ENCODE data around the gene B3GNT9.

B3GNT9 gene

GRCh38 chr16:67185651-67186134 is 34.9 kb upstream of the B3GNT9 start:
- no peak for DNase-seq (ENCODE audit: low spot score)

DNA sequence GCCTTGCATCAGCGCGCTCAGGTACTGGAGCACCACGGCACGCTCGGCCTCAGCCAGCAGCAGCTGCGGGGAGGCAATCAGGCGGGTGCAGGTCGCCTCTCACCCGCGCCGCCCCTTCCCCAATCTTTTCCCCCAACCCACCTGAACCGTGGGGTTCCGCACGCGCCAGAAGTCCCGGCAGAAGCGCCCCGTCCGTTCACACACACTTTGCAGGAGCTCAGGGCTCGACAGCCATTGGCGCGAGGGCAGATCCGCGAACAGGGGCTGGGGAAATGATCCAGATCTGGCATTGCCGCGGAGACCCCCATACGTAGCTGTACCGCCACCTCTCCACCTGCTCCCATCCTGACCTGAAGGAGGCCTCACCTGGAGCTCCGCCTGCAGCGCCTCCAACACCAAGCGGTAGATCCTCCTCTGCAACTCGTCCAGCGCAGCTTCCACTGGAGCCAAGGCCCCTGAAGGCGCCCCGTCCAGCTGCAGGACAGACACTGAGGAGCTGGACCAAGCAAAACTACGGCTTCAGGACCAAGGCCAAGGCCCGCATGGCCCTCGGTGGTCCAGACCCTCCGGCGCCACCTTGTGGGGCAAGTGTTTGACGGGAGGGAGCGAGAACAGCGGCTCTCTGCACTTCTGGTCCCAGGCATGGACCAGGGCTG is 34.3 kb upstream of the B3GNT9 start:
- DNase-seq (ENCODE audit: low spot score): peak; percentile 89

DNA sequence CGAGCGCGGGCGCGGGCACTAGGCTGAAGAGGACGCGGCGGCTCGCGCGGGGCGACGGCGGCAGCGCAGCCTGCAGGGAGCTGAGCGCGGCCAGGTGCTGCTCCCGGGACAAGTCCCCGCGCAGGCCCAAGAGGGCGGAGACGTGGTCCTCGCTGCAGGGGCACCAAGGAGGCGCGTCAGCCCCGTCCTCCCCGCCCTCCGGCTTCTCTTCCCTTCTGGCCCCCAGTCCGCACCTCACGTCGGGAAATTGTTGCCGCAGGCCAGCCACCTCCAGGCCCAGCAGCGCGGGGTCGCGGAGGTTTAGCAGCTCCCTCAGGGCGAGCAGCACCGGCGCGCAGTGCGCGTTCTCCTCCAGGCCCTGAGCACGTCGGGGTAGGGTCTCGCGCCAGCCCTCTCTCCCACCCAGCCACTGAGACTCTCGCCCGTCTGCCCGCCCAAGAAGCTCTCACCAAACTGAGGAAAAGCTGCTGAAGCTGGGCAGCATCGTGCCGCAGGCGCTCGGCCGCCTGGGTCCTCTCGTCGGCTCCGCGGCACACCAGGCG is 33.7 kb upstream of the B3GNT9 start:
- no peak for DNase-seq (ENCODE audit: low spot score)

- DNase-seq (ENCODE audit: low spot score): peak; percentile 99
Measured at GRCh38 chr16:67183627-67184452, 33.0 kb upstream of the B3GNT9 start, which contains the start of gene MATCAP1. Gene MATCAP1 (minus strand): TSS chr16:67183963. CDS start chr16:67180610, 3,353 bp downstream.

GRCh38 chr16:67183284-67183626 is 32.5 kb upstream of the B3GNT9 start:
- no peak for DNase-seq (ENCODE audit: low spot score)

DNA sequence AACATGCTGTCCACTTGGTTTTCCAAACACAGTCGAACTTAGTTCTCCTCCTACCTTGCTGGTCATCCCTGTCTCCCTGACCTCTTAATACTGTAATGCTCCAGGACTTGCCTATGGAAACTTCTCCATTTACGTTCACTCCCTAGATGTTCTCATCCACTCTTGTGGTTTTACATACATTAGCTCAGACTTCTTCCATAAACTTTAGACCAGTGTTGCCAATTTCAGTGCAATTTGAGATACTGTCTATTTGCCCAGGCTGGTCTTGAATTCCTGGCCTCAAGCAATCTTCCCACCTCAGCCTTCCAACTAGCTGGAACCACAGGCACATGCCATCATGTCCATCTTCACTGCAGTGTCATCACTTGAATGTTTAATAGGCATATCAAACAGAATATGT is 31.5 kb upstream of the B3GNT9 start:
- no peak for DNase-seq (ENCODE audit: low spot score)

- DNase-seq (ENCODE audit: low spot score): no peak
Measured at GRCh38 chr16:67181346-67181745, 30.5 kb upstream of the B3GNT9 start.

GRCh38 chr16:67180166-67180565 is 29.4 kb upstream of the B3GNT9 start:
- no peak for DNase-seq (ENCODE audit: low spot score)

DNA sequence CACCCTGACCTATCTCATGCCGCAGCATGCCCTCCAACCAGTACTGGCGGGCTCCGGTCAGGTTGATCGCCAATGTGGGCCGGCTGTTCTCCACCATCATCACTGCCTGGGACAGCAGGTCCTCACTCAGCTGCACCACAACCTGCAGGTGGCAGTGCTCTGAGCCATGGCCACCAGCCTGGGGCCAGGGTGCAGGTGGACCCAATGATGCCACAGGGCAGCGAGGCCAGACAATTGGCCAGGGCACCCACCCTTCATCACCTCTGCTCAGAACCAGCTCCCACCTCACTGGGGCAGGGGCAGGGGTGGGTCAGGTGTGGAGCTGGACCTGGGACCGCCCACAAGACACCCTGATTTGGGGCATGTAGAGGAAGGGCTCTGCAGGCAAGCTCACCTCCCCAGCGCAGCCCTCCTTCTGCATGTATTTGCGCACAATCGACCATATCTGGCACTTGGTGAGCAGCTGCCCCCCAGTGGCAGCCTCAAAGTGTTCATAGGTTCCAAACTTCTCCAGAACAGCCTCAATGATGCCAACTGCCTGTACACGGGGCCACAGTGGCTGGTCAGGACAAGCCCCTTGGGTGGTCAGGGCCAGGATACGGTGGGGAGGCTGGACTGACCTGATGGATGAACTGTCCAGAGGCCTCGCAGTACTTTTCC is 28.8 kb upstream of the B3GNT9 start:
- DNase-seq (ENCODE audit: low spot score): no peak

GRCh38 chr16:67177743-67178699 is 27.2 kb upstream of the B3GNT9 start:
- DNase-seq (ENCODE audit: low spot score): peak; percentile 61

DNA sequence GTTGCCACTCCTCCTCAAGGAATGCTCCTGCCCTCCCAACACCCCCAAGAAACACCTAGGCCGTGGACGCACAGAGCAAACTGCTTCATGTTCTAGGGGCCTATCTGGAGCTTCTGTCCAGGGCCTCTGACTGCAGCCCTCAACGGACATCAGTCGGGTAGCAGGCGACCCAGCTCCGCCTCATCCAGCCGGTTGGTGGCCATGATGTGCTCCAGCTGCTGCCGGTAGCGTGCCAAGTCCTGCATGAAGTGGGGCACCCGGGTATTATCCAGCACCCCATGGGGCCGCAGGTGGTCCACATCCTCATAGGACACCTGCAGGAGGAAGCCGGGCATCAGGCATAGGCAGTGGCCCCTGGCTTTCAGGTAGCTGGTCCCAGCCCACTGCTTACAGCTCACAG is 25.9 kb upstream of the B3GNT9 start:
- DNase-seq (ENCODE audit: low spot score): no peak

DNA sequence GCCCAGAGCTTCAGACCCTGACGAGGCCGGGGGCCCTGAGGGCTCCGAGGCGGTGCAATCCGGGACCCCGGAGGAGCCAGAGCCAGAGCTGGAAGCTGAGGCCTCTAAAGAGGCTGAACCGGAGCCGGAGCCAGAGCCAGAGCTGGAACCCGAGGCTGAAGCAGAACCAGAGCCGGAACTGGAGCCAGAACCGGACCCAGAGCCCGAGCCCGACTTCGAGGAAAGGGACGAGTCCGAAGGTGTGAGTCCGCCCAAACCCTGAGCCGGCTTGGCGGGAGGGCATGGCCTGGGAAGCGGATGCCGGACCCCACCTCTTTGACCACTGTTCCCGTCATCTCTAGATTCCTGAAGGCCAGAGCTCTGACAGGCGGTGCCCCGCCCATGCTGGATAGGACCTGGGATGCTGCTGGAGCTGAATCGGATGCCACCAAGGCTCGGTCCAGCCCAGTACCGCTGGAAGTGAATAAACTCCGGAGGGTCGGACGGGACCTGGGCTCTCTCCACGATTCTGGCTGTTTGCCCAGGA is 24.0 kb upstream of the B3GNT9 start:
- no peak for DNase-seq (ENCODE audit: low spot score)

DNA sequence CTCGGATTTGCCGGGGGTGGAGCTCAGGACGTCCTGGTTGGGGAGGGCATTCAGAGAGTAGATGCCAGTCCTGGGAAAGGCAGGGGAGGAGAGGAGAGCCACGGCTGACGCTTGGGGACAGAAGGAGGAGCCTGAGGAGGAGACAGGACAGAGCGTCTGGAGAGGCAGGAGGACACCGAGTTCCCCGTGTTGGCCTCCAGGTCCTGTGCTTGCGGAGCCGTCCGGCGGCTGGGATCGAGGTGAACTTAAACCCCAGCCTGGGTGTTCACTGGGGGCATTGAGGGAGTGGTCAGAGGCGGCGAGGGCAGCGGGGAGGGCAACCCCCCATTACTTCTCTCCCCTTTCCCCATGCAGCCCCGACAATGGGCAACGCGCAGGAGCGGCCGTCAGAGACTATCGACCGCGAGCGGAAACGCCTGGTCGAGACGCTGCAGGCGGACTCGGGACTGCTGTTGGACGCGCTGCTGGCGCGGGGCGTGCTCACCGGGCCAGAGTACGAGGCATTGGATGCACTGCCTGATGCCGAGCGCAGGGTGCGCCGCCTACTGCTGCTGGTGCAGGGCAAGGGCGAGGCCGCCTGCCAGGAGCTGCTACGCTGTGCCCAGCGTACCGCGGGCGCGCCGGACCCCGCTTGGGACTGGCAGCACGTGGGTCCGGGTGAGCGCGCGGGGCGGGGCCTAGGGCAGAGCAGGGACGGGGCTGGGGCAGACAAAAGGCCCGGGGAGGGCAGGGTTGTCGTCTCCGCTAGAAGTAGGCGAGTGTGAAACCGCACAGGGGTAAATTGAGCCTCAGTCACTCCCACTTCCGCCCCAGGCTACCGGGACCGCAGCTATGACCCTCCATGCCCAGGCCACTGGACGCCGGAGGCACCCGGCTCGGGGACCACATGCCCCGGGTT is 23.3 kb upstream of the B3GNT9 start:
- DNase-seq (ENCODE audit: low spot score): peak; percentile 90

DNA sequence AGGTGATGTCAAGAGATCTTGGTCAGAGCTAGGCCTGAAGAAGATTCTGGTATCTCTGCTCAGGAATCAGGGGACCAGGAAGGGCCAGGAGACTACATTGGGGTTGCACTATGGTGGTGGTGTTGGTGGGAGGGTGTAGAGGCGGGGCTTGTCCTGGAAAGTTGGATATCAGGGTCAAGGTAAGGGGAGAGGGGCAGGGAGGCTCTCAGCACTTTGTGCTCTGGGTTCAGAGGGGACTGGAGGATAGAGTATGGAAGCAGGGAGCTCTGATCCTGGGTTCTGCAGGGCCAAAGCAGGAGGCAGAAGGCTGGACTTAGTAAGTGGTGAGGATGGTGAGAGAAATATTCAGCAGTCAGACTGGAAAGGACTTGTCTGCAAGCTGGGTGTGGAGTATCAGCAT is 22.5 kb upstream of the B3GNT9 start:
- no peak for DNase-seq (ENCODE audit: low spot score)

DNA sequence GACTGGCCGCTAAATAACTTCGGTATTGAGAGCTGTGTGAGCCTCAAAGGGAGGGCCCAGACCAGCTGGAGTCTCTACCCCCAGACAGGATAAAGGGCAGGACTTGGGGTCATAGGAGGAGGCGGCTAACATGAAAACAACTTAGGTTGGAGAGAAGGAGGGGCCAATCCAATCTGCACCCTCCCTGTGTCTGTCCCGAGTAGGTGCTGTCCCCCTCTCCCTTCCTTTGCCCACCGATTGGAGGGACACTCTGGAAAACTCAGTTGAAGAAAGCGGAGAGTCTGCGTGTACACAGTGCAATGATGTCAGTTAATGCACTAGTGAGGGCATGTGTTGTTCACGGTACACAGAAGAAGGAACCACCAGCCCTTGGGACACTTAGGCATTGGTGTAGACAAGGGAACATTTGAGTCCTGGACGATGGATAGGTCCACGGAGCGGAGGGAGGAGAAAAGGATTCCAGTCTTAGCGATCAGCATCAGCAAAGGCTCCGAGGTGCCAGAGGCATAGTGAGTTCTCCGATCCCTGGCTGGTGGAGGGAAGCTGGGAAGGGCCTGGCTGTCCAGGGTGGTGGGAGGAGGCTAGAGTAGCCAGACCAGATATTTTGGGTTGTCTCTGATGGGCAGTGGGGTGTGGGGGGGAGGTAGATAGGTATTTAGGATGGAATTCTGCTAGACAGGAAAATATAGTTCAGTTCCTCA is 20.3 kb upstream of the B3GNT9 start:
- DNase-seq (ENCODE audit: low spot score): no peak

DNA sequence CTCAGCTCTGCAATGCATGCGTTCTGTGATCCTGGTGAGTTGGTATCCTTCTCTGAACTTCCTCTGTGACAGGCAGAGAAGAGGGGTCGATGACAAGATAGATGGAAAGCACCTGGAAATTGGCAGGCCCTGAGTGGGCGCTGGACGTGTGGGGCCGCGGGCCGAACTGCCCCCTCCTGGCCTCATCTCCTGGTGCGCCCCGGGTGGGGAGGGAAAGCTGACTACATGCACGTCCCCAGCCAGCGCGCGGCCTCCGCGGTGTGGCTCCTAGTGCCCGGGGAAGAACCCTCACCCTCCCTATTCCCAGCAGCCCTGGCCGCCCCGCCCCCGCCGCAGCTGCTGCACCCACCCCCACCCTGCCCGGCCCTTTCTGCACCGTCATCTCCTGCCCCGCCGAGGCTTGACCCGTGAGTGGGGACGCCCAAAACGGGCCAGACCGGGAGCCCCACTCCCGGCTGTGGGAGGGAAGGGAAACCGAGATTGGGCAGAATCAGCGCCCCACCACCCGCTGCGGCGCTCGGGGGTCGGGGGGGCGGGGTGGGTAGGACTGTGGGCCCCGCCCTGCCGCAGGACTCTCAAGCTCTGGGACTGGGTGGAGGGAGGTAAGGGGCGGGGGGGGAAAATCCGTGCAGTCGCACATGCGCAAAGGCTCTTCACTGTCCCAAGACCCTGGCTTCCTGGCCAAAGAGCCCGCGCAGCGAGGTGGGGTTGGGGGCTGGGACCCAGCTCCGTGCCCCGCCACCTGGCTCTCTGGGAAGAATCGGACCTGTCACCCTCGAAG is 19.6 kb upstream of the B3GNT9 start, which contains the start of gene NOL3:
NOL3 (plus strand) TSS at position 371 of the 781 bp plus-strand sequence.
- peak; percentile 70 for DNase-seq (ENCODE audit: low spot score)

DNA sequence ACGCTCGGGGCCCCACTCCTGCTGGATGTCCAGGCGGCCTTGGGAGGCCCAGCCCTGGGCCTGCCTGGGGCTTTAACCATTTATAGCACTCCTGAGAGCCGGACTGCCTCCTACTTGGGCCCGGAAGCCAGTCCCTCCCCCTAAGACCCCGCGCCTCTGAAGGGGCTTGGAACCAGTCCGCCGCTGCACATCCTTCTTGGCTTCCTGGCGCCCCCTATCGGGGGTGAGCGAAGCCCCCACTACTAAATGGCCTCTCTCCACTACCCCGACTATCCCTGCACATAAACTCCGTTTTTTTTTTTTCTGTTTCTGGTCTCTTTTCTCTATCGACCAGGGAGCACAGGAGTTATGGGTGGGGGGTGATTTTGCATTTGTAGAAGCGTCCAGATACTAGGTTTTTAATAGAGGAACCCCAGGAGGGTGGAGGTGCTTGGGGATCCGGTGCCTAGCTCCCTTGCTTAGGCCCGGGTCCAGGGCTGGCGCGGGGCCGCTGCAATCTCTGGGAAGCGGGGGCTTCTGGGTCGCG is 18.9 kb upstream of the B3GNT9 start:
- no peak for DNase-seq (ENCODE audit: low spot score)

DNA sequence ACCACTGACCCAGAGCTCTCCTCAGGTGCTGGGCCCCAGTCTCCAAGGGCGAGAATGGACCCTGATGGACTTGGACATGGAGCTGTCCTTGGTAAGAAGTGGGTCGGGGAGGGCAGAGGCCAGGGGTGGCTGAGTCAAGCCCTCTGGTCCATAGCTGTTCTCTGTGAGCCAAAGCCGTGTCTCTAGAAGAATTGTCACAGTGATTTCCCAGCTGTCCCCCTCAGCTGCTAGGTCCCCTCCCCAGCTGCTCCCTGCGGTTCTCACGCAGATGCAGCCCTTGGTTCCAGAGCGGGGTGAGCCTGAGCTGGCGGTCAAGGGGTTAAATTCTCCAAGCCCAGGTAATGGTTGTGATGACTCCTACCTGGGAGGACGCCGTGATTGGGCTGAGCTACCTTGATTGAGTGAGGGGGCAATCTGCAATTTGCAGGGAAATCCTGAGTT is 18.2 kb upstream of the B3GNT9 start:
- DNase-seq (ENCODE audit: low spot score): no peak
